ENCODE measurements around the gene DLST. TPM values are rescaled to one million over a fixed set of nuclear protein-coding genes. Genes with fewer than 3 reads are reported as not detected.

DLST gene
- total RNA-seq, 1 donor from 2014 or later = 52.2 TPM

DNA sequence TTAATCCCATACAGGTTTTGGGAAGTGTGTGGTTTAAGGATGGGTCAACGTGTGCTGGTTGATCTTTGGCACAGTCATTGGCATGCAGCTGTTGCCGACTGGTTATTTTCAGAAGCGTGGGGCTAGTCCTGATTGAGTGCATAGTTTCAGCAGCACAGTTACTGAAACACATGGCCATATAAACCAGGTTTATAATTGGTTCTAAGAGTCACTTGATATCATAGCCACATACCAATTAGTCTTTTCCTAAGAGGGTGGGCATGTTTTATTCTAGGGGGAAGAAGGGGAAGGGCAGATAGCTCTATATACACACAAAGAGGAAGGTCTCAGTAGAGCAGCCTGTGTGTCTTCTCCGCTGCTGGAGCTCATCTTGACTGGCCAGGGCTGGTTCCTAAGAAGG lies 52.3 kb downstream of the DLST start:
- no peaks in the 10 kb centered on the region for H3K27me3 Mint-ChIP-seq (ENCODE audit: insufficient read depth, low read depth)
- H3K4me3 Mint-ChIP-seq = no peak overlapping the region
- Histone ChIP-seq H3K36me3 (no peaks in the 10 kb centered on the region), H3K27ac (no peak overlapping the region), H3K4me2 (no peak overlapping the region), H3K9me3 (ENCODE audit: low read depth) (no peaks in the 10 kb centered on the region), H4K20me1 (ENCODE audit: low read depth) (no peaks in the 10 kb centered on the region), H3K27me3 (no peaks in the 10 kb centered on the region), H3K4me1 (no peaks in the 10 kb centered on the region), H3F3A (ENCODE audit: low read depth) (no peaks in the 10 kb centered on the region), H3K4me3 (no peak overlapping the region), H3K79me2 (ENCODE audit: low read depth) (no peaks in the 10 kb centered on the region), H2AFZ (replicated peaks) (no peak overlapping the region), H3K9ac (no peak overlapping the region)
- no peaks in the 10 kb centered on the region for H3K9me3 Mint-ChIP-seq
- DNase-seq (ENCODE audit: low spot score) = no peak
- no peaks in the 10 kb centered on the region for H3K4me1 Mint-ChIP-seq
- no peaks in the 10 kb centered on the region for H3K36me3 Mint-ChIP-seq
- TF ChIP-seq, protein P1, sequence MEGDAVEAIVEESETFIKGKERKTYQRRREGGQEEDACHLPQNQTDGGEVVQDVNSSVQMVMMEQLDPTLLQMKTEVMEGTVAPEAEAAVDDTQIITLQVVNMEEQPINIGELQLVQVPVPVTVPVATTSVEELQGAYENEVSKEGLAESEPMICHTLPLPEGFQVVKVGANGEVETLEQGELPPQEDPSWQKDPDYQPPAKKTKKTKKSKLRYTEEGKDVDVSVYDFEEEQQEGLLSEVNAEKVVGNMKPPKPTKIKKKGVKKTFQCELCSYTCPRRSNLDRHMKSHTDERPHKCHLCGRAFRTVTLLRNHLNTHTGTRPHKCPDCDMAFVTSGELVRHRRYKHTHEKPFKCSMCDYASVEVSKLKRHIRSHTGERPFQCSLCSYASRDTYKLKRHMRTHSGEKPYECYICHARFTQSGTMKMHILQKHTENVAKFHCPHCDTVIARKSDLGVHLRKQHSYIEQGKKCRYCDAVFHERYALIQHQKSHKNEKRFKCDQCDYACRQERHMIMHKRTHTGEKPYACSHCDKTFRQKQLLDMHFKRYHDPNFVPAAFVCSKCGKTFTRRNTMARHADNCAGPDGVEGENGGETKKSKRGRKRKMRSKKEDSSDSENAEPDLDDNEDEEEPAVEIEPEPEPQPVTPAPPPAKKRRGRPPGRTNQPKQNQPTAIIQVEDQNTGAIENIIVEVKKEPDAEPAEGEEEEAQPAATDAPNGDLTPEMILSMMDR (IDR thresholded peaks at IDR 0.05) = no peak
- no peak for TF ChIP-seq EZH2phosphoT487 (IDR thresholded peaks at IDR 0.05)
- no peak for TF ChIP-seq EZH2 (IDR thresholded peaks at IDR 0.05)
- no peak overlapping the region for H3K27ac Mint-ChIP-seq

DNA sequence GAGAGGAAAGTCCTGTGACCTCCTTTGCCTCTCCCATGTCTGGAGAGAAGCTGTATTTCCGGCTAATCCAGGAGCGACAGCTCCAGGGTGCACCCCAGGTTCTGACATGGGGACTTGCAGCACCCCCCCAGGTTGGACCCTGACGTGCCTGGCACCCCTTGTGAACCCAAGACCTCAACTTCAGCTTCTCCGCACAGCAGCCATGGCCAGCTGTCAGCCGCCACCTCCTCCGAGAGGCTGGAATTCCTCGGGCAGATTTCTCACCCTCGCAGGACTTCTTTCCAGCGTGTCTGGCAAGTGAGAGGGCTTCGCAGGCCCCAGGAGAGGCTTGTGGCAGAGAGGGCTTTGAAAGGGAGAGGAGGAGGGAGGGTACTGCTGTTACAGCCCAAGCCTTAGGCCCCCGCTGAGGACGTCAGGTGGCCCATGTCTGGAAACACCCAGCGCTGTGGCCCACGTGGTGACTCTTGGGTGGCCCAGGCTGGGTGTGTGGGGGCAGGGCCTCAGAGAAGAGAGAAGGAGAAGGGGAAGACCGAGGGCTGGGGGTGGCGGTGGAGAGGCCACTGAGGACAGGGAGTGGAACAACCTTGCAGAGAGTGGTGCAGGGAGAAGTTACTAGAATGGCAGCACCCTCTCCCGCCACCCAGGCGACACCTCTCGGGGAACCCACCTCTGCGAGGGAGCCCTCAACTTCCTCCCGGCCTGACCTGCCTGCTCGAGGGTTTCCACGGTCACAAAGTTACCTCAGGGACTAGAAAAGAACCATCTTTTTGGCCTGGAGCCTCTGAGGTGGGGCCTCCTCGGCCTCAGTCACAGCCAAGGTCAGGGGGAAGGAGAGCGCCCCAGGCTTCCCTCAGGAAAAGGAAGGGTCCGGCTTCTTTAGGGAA lies 53.0 kb downstream of the DLST start:
- H3K27ac ChIP-seq = no peak overlapping the region
- H2AFZ ChIP-seq (replicated peaks) = no peak overlapping the region
- no peak overlapping the region for H3K4me2 ChIP-seq
- H3K4me1 ChIP-seq = no peaks in the 10 kb centered on the region
- Mint-ChIP-seq H3K9me3 (no peaks in the 10 kb centered on the region), H3K27ac (no peak overlapping the region), H3K4me1 (no peaks in the 10 kb centered on the region), H3K27me3 (ENCODE audit: insufficient read depth, low read depth) (no peaks in the 10 kb centered on the region), H3K4me3 (no peak overlapping the region), H3K36me3 (no peaks in the 10 kb centered on the region)
- no peak overlapping the region for H3K4me3 ChIP-seq
- no peaks in the 10 kb centered on the region for H4K20me1 ChIP-seq (ENCODE audit: low read depth)
- no peaks in the 10 kb centered on the region for H3K9me3 ChIP-seq (ENCODE audit: low read depth)
- DNase-seq (ENCODE audit: low spot score) = peak; percentile 32
- H3K9ac ChIP-seq = no peak overlapping the region
- TF ChIP-seq EZH2phosphoT487 (IDR thresholded peaks at IDR 0.05) (no peak), EZH2 (IDR thresholded peaks at IDR 0.05) (no peak)
- TF ChIP-seq, protein P1 (IDR thresholded peaks at IDR 0.05) = no peak
- H3F3A ChIP-seq (ENCODE audit: low read depth) = no peaks in the 10 kb centered on the region
- H3K36me3 ChIP-seq = no peaks in the 10 kb centered on the region
- no peaks in the 10 kb centered on the region for H3K27me3 ChIP-seq
- H3K79me2 ChIP-seq (ENCODE audit: low read depth) = no peaks in the 10 kb centered on the region

DNA sequence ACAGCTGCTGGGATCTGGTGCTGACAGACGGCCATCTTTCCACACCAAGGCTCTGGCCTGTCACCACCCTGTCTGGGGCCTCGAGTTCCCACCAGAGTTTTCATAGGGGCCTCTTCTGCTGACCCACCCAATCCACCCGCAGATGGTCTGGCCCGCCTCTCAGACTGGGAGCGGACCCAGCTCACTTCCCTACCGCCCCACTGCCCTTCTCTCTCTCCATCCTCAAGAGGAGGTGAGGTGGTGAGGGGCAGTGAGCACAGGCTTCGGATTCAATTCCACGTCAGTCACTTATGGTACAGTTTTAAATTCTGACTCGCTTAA lies 53.6 kb downstream of the DLST start:
- Histone ChIP-seq H3K27ac (no peak overlapping the region), H3K4me3 (no peak overlapping the region), H3K27me3 (no peaks in the 10 kb centered on the region), H3K36me3 (no peaks in the 10 kb centered on the region), H3K4me2 (no peak overlapping the region), H3K79me2 (ENCODE audit: low read depth) (no peaks in the 10 kb centered on the region), H3K9ac (no peak overlapping the region), H3F3A (ENCODE audit: low read depth) (no peaks in the 10 kb centered on the region), H3K9me3 (ENCODE audit: low read depth) (no peaks in the 10 kb centered on the region), H3K4me1 (no peaks in the 10 kb centered on the region), H4K20me1 (ENCODE audit: low read depth) (no peaks in the 10 kb centered on the region), H2AFZ (replicated peaks) (no peak overlapping the region)
- Mint-ChIP-seq H3K4me1 (no peaks in the 10 kb centered on the region), H3K9me3 (no peaks in the 10 kb centered on the region), H3K27ac (no peak overlapping the region), H3K27me3 (ENCODE audit: insufficient read depth, low read depth) (no peaks in the 10 kb centered on the region), H3K36me3 (no peaks in the 10 kb centered on the region), H3K4me3 (no peak overlapping the region)
- DNase-seq (ENCODE audit: low spot score) = no peak
- TF ChIP-seq EZH2phosphoT487 (IDR thresholded peaks at IDR 0.05) = no peak
- TF ChIP-seq, protein P1 (IDR thresholded peaks at IDR 0.05) = no peak
- no peak for TF ChIP-seq EZH2 (IDR thresholded peaks at IDR 0.05)
